ENCODE measurements around the gene LGALS3BP. TPM values are rescaled to one million over a fixed set of nuclear protein-coding genes. Genes with fewer than 3 reads are reported as not detected.

LGALS3BP gene
- total RNA-seq, 1 experiment from 2014 or later = 69.8 TPM

DNA sequence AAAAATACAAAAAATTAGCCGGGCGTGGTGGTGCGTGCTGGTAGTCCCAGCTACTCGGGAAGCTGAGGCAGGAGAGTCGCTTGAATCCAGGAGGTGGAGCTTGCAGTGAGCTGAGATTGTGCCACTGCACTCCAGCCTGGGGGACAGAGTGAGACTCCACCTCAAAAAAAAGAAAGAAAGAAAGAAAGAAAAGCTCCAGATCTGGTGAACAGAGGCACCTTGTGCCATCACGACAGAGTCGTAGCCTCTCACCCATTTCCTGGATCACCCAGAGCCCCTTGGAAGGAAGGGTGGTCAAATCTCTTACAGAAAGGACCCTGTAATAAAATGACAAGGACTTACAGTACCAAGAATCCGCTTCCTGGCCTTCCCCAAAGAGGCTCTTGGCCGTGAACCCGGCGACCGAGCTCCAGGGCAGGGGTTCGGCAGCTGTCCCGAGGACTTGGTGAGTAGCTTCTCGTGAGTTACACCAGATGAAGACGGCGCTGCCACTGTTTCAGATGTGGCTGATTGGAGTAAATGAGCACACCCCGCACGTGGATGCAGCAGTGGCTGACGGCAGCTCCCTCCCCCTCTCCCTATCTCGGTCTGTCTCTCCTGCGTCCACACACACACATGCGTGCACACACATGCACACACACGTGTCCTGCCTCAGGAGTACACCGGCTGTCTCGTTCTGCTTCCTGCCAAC lies 13.5 kb downstream of the LGALS3BP start:
- Histone ChIP-seq H3K23me2 (ENCODE audit: insufficient read length, low read depth, low read length, poor library complexity, severe bottlenecking) (no peaks in the 10 kb centered on the region), H4K8ac (replicated peaks; ENCODE audit: insufficient read length, low read depth, low read length) (no peak overlapping the region), H3K14ac (ENCODE audit: insufficient read depth, low read length) (no peak overlapping the region), H3K9ac (ENCODE audit: extremely low read depth, insufficient read length, low read length) (no peak overlapping the region), H2BK20ac (ENCODE audit: low read depth, low read length, poor library complexity, severe bottlenecking) (no peak overlapping the region), H3K23ac (ENCODE audit: insufficient read length, low read depth, low read length) (no peak overlapping the region), H3T11ph (ENCODE audit: low read length) (no peak overlapping the region), H3K27me3 (ENCODE audit: insufficient read depth, low read length) (no peaks in the 10 kb centered on the region), H3K4me2 (ENCODE audit: insufficient read depth, insufficient read length, low read length) (no peak overlapping the region), H3K4me1 (ENCODE audit: insufficient read depth, low read length) (no peaks in the 10 kb centered on the region), H3K79me2 (ENCODE audit: insufficient read depth, low read length) (no peaks in the 10 kb centered on the region), H4K91ac (ENCODE audit: insufficient read length, low read depth, low read length) (no peak overlapping the region), H3K56ac (ENCODE audit: insufficient read length, low read depth, low read length) (no peak overlapping the region), H2BK120ac (ENCODE audit: low read depth, low read length, poor library complexity, severe bottlenecking) (no peak overlapping the region), H2AK5ac (ENCODE audit: insufficient read length, low read length) (no peak overlapping the region), H3K18ac (ENCODE audit: insufficient read length, low read depth, low read length) (peak overlapping the region; percentile 28), H3K27ac (ENCODE audit: insufficient read length, low read depth, low read length) (no peak overlapping the region), H2BK5ac (ENCODE audit: insufficient read length, low read length) (no peak overlapping the region), H4K20me1 (ENCODE audit: control insufficient read depth, insufficient read depth, insufficient read length) (no peaks in the 10 kb centered on the region), H3K79me1 (ENCODE audit: insufficient read depth, low read depth, low read length, poor library complexity, severe bottlenecking) (no peaks in the 10 kb centered on the region), H4K5ac (ENCODE audit: insufficient read length, low read depth, low read length) (no peak overlapping the region), H2BK15ac (ENCODE audit: low read depth, low read length) (no peak overlapping the region), H2BK12ac (ENCODE audit: insufficient read length, low read depth, low read length) (no peak overlapping the region), H2AFZ (ENCODE audit: low read length) (no peak overlapping the region), H3K4ac (ENCODE audit: low read depth, low read length) (no peak overlapping the region), H3K9me3 (ENCODE audit: control insufficient read depth, low read depth, low read length) (no peaks in the 10 kb centered on the region)
- Mint-ChIP-seq H3K27me3 (ENCODE audit: low read depth) (peaks cover 2% of the 10 kb centered on the region), H3K27ac (no peak overlapping the region; a peak in 1 of 7 replicates), H3K9me3 (no peaks in the 10 kb centered on the region; a peak in 1 of 5 replicates), H3K36me3 (ENCODE audit: insufficient read depth in 1 of 3, low read depth in 3 of 3) (peaks cover 0 to 18% (median 8%) of the 10 kb centered on the region in 3 experiments; a peak in 4 of 7 replicates), H3K4me1 (peaks cover 3 to 4% of the 10 kb centered on the region in 2 experiments), H3K4me3 (no peak overlapping the region)
- peak; percentile 33 for DNase-seq
- no CpG with 5 or more reads among the region's 26 CpGs for WGBS (ENCODE audit: extremely low coverage, insufficient read length, low lambda C conversion rate)
- TF ChIP-seq, protein P1, sequence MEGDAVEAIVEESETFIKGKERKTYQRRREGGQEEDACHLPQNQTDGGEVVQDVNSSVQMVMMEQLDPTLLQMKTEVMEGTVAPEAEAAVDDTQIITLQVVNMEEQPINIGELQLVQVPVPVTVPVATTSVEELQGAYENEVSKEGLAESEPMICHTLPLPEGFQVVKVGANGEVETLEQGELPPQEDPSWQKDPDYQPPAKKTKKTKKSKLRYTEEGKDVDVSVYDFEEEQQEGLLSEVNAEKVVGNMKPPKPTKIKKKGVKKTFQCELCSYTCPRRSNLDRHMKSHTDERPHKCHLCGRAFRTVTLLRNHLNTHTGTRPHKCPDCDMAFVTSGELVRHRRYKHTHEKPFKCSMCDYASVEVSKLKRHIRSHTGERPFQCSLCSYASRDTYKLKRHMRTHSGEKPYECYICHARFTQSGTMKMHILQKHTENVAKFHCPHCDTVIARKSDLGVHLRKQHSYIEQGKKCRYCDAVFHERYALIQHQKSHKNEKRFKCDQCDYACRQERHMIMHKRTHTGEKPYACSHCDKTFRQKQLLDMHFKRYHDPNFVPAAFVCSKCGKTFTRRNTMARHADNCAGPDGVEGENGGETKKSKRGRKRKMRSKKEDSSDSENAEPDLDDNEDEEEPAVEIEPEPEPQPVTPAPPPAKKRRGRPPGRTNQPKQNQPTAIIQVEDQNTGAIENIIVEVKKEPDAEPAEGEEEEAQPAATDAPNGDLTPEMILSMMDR (conservative IDR thresholded peaks at IDR 0.05) = no peak
